CD4-positive, alpha-beta T cell treated with Interleukin-15 for 1 hour (primary cell): ENCODE results near the gene PAQR8.
"Not testable (repeated sequence)": the region's sequence is repeated elsewhere in the genome, so short reads cannot be mapped to it uniquely, and the experiment has no call there.

Experiments
- DNase-seq: peaks from one replicate; pipeline ENCODE4 v3.0.0-alpha.2; 2020

Gene PAQR8

DNA sequence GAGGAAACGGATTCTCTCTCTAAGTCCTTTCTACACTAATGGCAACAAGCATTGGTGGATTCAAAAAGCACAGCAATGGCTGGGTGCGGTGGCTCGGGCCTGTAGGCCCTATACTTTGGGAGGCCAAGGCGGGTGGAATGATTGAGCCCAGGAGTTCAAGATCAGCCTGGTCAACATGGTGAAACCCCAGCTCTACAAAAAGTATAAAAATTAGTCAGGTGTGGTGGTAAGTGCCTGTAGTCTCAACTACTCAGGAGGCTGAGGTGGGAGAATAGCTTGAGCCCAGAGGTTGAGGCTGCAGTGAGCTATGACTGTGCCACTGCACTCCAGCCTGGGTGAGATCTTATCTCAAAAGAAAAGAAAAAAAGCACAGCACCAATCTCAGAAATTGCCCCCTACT is 19.3 kb downstream of the PAQR8 start:
- no peak for DNase-seq

DNA sequence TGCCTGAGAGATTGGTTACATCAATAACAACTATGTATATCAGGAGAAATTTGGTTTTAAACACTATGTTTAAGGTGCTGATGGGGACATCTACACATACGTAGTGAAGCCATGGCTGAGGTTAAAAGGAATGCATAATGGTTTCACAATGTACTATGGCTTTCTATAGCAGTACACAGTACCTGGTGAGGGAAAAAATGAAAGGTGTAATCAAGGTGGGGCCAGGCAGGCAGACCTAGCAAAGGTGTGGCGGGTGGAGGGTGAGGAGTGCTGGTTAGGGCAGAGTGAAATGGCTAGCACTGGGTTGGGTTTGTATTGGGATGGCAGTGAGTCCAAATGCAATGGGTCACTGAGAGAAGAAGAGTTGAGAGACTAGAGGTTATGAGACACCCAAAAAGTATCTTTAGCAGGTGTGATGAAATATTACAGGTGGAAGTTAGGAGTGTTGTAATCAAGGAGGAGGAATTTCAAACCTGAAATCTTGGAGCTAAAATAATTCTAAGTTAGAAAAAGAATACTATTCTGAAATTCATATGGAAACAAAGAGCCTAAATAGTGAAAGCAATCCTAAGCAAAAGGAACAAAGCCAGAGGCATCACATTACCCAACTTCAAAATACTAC is 22.3 kb downstream of the PAQR8 start:
- no peak for DNase-seq

DNA sequence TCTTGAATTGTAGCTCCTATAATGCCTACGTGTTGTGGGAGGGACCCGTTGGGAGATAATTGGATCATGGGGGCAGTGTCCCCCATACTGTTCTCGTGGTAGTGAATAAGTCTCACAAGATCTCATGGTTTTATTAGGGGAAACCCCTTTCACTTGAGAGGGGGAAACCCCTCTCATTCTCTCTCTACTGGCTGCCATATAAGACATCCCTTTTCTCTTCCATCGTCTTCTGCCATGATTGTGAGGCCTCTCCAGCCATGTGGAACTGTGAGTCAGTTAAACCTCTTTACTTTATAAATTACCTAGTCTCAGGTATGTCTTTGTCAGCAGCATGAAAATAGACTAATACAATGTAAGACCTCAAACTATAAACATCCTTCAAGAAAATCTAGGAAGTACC is 23.1 kb downstream of the PAQR8 start:
- DNase-seq = no peak

DNA sequence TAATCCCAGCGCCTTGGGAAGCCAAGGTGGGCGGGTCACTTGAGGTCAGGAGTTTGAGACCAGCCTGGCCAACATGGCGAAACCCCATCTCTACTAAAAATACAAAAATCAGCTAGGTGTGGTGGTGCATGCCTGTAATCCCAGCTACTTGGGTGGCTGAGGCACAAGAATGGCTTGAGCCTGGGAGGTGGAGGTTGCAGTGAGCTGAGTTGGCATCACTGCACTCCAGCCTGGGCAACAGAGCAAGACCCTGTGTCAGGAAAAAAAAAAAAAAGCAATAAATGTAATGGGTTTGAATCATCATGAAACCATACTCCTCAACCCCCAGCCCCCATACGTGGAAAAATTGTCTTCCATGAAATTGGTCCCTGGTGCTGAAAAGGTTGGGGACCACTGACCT is 26.2 kb downstream of the PAQR8 start:
- not testable (repeated sequence) for DNase-seq

DNA sequence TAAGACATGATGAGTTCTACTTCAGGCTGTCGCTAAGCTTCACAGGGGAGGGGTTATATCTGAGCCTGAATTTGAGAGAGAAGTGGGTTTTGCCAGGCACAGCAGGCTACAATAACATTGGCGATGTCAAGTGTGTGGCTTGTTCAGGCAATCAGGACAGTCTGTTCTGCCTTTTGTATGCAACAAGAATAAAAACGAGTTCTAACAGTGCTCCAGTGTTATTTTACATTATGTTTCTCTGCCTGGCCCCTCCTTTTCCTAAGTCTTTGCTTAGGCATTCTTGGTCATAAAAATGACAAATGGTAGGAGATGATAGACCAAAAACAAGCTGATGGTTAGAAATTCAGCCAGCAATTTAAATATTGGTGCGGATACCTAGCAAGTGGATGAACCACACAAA is 26.8 kb downstream of the PAQR8 start:
- DNase-seq = no peak

DNA sequence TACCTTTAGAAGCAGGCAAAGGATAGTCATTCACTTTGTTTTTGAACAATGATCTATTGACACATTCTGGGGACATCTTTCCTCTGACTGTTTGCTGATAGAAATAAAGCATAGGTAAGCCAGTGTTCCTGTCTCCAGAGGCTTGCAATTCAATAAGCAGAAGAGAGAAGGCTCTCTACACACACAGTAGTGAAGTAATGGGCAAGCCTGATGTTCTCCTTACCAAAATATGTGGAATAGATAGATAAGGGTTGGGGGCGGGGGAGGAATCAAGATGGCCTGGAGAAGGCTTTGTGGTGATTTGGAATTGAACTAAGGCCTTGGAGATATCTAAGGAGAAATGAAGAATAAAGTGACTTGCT is 27.3 kb downstream of the PAQR8 start:
- DNase-seq = no peak

DNA sequence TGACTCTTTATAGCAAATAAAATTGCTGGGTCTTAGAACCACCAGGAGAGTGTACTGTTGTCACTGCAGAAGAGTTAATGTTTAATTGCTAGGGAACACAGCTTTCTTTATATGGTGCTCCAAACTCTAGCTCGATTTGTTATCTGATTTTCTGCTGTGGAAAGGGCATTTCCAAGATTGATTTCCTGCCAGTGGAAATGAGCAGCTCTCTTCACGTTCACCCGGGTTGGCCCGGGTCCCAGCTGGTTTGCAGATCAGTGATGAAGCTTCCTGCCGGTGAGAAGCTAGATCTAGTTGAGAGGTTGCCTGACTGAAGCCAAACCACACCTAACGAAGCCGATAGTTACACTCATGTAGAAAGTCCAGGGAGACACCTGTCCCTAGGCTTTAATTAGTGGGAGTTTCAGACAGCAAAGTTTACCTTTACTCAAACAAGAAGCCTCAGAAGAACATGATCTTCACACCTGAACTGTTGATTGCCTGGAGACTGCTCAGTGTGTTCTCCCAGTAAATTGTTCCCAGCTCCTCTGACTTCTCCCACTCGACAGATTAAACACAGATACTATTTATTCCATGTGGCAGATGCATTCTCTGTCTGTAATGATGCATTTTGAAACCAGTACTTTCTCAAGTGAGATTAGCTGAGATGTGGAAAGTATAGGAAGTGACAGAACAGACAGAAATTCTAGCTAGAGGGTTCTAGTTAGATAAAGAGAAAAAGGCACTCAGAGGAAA is 27.8 kb downstream of the PAQR8 start:
- DNase-seq = peak; percentile 54

DNA sequence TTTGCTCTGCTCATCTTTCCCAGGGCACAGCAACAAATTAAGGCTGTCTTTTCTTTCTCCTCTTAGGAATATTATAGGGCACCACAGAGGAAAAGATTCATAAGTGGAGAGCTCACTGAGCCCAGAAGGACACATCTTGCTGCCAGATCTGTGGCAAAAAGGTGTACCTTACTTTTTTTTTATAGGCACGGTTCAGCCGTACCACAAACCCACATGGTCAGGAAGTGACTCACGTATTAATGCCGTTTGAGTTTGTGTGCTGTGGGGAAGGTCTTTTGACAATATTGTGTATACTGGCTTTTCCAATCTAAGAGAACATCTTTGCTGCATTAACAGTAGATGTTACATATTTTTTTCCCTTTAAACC is 28.4 kb downstream of the PAQR8 start:
- peak; percentile 66 for DNase-seq

DNA sequence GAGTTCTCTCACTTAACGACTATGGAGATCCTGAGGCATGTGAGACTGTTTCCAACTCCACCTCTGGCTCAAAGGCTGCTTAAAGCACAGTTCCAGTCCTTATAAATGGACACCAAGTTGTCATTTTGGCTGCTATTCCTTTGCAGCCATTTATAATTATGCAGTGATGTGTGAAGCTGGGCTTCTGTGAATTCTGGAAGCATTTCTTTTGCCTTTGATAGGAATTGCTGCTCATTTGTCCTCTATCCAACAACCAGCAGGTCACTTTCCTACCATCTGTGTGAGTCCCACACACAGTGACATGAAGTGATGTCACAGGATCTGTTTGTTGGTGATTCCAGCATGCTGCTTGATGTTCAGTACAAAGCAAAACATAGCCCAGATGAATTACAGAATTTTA is 29.6 kb downstream of the PAQR8 start:
- DNase-seq = no peak

DNA sequence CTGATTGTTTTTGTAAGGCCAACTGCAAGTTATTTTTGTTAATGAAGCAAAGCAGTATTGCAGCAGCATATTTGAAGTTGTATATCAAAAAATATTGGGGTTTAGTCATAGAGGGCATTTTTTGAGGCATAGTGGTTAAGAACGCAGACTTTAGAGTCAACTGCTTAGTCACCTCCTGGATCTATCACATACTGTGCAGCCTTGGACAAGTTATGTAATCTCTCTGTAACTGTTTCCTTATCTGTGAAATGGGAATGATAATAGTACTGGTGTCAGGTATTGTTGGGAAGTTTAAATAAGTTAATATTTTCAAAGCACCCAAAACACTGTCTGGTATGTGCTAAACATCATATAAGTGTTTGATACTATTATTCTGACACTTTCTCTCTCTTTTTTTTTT is 31.0 kb downstream of the PAQR8 start:
- no peak for DNase-seq

DNA sequence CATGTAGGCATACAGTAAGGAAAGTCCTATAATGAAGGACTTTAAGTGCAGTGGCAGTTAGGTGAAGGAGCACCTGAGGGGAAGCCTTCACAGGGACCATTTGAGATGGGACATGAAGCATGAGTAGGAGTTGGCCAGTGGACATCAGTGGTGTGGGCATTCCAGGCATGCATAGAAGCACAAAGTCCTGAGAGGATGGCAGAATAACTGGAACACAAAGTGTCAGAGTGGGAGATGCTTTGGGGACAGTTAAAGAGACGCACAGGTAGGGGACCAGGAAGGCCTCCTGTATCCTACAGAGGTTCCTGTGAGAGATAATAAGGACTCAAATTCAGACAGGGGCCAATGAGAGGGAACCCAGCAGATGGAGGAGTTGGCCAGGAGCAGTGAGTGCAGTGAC is 31.8 kb downstream of the PAQR8 start:
- DNase-seq = no peak

DNA sequence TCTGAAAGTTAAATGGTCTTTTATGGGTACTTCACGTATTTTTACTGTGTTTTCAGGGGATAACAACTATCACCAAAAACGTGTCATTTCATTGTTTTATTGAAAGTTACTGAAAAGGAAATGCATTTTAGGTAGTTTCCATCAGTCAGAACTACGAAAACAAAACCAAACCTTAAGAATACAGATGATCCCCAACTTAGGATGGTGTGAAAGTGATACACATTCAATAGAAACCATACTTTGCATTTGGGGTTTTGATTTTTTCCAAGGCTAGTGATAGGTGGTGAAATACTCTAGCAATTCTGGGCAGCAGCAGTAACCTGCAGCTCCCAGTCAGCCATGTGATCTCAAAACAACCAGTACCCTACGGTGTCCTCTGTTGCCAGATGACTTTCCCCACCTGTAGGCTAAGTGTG is 32.3 kb downstream of the PAQR8 start:
- DNase-seq = peak; percentile 25

DNA sequence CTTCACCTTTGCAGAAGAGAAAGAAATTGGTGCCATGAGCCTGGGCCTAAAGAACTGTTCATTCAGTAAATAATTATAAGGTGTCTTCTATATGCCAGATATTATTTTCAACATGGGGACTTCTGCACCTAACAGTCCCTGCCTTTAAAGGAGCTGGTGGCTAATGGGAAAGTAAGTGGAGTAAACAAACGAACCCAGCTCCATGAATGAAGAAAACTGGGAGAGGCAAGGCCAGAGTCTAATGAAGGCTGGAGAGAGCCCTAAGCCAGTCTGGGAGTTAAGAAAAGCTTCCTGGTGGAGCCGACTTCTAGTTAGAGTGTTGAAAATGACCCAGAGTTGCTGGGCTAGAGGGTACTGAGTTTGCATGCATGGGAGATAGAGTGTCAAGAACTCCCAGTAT is 34.0 kb downstream of the PAQR8 start:
- DNase-seq = no peak

DNA sequence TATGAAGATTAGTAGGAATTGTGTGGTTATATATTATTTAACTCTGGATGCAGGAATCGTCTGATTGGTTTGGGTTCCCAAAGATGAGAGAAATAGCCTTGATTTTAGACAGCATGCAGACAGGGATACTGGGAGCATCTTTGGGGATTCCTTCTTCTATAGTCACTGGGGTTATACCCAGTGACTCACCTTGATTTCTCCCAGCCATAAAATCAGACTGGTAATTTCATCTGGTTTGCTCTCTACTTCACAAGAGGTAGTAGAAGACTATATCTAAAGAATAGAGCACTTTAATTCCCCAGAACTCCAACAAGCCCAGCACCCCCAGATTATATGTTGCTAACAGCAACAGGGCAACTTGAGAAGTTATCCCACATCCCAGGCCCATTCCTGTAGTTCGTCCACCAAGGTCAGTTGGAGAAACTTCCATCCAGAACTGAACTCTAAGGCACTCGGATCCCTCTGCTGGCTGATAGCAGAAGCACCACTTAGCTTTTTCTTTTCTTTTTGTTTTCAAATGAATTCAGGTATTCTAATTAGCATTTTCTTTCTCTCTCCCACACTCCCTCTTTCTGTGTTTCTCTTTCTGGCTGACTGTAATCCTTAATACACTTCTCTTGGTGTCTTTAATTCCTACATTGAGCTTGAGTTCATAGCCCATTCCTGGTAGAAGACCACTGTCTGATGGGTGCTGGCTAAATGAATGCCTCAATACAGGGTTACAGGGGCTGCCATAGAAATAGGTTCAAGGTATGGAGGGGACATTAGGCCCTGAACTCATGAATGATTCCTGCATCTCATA is 37.8 kb downstream of the PAQR8 start:
- no peak for DNase-seq

DNA sequence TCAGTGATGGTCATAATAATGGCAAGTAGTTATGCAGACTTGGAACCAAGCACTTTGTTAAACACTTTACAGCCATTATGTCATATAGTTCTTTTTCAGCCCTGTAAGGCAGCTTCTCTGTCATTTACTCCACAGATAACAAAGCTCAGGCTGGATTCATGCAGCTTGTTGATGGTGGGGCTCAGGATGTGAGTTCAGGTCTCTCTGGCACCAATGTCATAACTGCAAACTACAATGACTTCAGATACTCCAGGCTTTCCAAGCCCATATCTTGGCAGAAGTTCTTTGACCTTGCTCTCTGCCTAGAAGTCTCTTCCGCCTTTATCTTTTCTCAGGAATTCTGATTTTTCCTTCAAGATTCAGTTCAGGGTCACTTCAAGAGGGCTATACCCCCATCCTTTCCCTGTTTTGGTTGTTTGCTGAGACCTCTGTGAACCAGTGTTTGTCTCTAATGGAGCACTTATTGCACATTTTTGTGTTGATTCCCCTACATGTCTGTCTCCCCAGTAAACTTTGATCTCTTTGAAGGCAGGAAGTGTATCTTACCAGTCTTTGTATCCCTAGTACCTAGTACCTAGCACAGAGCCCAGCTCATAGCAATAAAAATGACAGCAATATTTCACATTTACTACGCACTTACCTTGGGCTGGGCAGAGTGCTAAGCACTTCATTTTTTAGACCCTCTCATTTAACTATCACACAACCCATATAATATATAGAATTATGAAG is 38.5 kb downstream of the PAQR8 start:
- no peak for DNase-seq

DNA sequence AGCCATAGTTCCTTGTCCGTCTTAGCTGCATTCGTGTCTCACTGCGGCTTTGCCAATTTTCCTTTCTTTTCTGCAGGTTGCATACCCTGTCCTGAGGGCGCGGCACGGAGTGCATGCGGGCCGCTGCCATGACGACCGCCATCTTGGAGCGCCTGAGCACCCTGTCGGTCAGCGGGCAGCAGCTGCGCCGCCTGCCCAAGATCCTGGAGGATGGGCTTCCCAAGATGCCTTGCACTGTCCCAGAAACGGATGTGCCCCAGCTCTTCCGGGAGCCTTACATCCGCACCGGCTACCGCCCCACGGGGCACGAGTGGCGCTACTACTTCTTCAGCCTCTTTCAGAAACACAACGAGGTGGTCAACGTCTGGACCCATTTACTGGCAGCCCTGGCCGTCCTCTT is 41.1 kb downstream of the PAQR8 start:
- DNase-seq = no peak

DNA sequence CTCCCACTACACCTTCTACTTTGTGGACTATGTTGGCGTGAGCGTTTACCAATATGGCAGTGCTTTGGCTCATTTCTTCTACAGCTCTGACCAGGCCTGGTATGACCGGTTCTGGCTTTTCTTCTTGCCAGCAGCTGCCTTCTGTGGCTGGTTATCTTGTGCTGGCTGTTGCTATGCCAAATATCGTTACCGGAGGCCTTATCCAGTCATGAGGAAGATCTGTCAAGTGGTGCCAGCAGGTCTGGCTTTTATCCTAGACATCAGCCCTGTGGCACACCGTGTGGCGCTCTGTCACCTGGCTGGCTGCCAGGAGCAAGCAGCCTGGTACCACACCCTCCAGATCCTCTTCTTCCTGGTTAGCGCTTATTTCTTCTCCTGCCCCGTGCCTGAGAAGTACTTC is 41.7 kb downstream of the PAQR8 start:
- DNase-seq = no peak

DNA sequence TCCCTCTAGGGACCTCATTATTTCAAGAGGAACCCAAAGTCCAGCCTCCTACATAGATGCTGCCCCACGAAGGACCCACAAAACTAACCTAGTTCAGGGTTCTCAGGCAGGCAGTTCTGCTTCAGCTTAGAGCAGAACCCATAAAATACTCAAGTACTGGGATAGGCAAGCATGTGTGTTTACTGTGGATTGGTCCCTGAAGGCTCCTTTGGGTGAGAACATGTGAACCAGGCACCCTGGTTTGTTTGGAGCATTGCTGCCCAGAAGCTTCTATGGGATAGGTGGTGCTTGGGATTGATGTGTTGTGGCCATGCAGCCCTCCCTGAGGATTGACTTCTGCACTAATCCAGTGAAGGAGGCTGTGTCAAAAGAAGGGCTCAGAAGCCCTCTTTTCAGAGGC is 43.3 kb downstream of the PAQR8 start:
- no peak for DNase-seq

DNA sequence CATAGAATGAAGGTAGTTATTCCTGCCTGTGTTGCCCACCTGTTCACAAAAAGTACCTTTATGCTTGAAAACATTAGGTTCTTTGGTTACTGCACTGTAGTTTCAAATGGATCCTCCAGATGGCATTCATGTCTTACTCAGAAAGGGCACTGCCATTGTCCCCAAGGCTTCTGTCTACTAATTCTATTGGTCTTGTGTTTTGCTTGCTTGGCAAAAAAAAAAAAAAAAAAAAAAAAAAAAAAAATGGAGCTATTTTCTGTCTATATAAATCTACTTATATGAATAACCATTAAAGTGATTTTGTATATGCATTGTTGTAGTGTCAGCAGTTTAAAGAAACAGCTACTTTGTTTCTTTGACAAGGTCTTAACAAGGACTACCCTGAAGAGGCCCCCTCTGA is 45.5 kb downstream of the PAQR8 start:
- DNase-seq = no peak

DNA sequence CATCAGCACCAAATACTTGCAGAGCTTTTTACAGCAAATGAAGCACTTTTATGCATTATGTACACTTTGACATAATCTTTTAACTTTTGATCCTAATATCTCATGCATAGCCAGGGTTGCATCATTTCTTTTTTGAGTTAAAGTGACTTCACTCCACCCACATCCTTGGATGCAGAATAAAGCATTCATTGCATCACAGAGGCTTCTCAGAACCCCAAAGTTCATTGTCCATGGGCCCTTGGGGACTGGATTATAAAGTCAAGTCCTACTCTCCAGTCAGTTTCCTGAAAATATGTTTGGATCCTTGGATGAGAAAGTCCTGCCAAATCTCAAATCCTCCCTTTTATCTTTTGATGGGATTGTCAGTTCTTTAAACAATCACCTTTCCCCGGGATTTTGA is 47.5 kb downstream of the PAQR8 start:
- DNase-seq = no peak

DNA sequence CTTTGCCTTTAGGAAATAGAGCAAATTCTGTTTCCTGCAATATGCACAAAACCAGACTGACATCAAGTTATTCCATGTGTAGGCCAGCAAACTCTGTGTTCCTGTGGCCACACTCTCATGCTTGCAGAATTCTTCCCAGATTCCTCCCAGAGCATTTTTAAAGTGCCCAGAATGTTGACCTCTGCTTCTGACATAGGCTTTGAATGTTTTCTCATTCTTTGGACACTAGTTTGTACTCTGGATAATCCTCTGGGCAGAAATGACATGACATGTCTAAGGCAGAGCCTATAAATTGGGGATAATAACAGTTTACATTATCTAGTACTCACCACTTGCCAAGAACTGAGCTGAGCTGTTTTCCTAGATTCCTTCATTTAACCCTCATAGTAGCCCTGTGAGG is 49.0 kb downstream of the PAQR8 start:
- no peak for DNase-seq

DNA sequence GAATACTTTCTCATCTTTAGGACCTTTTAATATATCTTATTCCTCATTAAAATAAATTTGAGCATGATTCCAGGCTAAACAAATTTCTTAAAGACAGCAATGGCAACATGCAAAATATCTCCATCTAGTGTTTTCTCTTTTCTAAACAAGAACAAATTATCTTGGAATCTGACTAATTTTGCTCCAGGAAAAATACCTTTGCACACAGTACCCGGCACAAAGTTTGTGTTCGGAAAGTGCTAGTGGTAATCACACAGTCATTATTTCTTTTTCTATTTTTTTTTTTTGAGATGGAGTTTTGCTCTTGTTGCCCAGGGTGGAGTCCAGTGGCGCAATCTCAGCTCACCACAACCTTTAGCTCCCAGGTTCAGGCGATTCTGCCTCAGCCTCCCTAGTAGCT is 50.0 kb downstream of the PAQR8 start:
- DNase-seq = no peak

DNA sequence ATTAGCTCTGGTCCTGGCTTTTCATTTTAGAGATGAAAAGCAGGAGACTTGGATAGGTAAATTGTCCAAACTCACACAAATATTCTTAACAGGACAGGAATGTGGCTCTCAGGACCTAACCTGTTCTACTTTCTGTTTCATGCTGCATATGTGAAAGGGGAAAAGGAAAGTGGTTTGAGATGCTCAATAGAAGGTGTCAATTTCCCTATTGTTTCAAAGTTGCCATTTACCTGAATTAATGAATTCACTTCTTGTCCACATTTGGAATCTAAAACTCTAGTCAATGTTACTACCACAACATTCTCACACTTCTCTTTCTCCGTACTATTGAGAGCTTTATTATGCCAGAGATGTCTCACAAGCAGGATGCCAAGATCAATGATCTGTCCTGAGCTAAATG is 53.4 kb downstream of the PAQR8 start:
- no peak for DNase-seq
